Measurements from ENCODE around the gene LILRA6.
"Not testable (repeated sequence)": the region's sequence is repeated elsewhere in the genome, so short reads cannot be mapped to it uniquely, and the experiment has no call there.

The LILRA6 gene

DNA sequence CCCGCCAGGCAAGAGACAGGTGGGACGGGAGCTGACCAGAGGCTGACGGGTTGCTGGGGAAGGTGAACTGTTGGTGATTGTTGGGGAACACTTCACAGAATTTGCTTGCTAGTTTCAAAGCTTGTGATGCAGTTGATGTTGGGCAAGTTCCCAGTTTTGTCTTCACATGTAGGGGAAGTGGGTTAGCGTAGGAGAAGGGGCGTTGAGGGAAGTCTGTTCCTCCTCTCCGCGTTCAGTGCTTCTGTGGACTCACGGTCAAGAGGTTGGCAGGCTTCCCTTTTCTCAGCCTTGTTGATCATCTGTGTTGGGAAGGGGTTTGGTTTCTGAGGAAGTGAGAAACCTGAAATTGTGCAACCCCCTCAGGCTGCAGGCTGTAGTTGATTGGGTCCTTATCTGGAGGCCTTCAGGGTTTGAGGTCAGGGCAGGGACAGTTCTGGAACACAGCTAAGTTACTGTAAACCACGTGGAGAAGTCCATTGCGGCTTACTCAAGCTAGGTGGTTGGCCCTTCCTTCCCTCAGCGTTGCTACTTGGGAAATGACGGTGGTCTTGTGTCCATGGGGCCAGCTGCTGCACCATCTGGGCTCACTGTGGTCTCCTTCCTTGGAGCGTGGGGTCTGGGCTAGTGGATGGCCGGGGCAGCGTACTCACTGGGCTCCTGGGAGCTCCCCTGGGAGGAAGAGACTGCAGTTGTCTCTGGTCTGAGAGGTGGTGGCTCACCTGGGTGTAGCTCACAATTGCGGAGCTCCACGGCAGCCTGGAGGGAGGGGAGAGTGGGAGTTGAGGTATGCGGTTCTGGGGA, 34.4 kb downstream of the LILRA6 start:
- peak in 38 of 58 donors; percentile 9 to 83 (median 38) for DNase-seq

DNA sequence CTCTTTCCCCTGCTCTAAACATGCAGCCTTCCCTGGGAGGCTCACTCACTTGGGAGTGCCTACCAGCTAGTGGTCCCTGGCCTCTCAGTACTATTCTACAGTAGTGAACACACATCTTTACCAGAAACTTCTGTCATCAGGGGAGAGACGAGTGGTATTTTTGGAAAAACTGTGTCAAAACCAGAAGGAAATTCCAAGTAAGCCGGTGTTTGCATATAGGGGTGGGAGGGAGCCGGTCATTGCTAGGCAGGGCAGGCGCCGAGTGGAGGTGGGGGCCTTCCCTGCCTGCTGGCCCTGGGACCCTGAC, 35.0 kb downstream of the LILRA6 start:
- no peak for DNase-seq

DNA sequence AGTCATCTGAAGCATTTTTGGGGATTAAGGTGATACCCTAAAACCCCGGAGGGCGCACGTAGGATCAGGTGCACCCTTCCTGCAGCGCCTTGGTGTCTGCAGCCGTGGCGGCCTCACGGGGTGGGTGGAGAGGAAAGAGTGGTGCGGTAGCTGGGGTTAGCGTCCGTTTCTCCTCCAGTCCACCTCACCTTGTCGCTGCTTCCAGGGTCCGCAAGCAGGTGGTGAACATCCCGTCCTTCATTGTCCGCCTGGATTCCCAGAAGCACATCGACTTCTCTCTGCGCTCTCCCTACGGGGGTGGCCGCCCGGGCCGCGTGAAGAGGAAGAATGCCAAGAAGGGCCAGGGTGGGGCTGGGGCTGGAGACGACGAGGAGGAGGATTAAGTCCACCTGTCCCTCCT, 35.4 kb downstream of the LILRA6 start:
- not testable (repeated sequence) for DNase-seq

DNA sequence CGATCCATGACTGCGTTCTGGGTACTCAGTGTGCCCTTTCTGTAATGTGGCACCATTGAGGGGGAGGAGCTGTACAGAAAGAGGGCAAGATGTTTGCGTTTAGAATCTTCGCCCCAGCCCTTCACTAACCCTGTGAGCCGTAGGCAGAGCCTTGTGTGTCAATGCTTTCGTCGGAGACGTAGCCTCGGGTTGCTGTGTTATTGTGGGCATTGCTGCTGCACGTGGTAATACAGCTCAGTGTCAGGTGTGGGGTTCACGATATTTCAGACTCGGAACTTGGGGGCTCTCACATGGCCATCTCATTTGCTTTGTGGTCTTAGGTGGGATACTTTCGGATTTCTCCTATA, 35.8 kb downstream of the LILRA6 start:
- DNase-seq: no peak

DNA sequence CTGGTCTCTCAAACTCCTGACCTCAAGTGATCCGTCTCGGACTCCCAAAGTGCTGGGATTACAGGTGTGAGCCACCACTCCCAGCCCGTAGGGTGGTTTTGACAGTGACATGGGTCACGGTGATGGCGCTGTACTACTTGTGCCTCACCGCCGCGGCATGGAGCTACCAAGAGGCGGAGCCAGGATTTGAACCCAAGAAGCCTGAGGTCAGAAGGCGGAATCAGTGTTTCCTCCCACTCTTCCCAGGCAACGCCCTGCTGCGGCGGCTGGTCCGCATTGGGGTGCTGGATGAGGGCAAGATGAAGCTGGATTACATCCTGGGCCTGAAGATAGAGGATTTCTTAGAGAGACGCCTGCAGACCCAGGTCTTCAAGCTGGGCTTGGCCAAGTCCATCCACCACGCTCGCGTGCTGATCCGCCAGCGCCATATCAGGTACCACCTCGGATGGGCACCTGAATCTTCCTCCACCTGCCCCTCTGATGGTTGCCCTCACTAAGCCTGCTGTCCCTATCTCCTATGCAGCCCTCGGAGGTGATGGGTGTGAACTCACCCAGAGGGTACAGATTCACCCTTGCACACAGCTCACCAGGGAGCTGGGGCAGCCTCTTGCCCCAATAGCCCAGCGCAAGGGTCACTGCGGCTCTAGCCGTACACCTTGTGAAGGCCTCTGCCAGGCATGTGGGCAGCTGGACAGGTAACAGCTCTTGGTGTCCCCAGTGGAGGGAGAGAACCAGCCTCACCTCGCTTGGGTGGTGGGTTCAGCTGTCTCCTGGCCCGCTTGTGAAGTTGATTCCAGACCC, 36.4 kb downstream of the LILRA6 start:
- DNase-seq: peak in 1 of 58 donors; percentile 1

DNA sequence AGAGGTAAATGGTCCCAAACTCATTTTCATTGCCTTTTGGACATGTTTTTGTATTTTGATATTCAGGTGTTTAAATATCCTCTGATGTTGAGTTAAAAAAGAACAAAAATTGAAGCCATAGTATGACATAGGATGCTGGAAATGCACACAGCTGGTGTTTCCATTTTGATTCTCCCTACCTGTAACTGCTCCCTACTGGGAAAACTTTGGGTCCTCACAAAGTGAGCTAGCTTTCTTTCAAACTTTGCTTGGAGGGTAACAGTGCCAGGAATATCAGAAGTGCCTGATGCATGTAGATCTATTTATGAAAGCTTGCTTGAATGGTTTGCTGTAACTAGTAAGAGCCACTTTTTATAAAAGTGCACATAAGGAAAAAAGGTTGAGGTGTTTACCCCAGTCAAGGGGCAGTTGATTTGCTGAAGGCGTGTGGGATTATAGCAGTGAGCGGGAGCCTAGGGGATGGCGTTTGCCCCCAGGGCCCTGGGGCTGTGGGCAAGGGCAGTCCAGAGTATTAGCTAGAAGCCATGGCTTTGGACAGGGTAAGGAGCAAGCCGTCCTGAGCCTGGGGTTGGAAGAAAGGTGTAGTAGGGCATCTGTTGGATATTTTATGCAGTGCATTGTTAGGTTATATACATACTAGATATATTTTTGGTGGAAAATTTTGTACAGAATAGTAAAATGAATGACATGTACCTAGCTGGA, 37.7 kb downstream of the LILRA6 start:
- DNase-seq: no peak

DNA sequence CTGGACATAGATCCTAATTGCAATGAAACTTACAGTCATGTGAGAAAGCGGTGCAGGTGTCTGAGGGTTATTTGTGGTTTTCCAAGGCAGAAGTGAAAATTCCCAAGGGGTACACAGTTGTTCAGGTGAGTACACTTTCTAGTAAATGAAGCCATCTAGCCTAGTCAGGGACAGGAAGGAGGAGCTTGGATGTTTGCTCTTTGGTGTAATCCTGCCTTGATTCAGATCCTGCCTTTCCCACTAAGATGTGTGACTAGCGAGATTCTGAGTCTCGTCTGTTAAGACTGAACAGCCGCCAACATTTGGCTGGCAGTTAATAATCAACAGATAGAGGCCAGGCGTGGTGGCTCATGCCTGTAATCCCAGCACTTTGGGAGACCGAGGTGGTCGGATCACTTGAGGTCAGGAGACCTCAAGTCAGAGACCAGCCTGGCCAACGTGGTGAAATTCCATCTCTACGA, 39.4 kb downstream of the LILRA6 start:
- no peak for DNase-seq

DNA sequence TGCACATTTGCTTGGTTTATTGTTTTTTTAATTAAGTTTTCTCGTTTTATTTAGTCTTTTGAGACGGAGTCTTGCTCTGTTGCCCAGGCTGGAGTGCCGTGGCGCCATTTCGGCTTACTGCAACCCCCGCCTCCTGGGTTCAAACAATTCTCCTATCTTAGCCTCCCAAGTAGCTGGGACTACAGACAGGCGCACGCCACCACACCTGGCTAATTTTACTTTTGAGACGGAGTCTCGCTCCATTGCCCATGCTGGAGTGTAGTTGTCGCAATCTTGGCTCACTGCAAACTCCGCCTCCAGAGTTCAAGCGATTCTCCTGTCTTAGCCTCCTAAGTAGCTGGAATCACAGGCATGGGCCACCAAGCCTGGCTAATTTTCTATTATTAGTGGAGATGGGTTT, 40.6 kb downstream of the LILRA6 start:
- DNase-seq: no peak

DNA sequence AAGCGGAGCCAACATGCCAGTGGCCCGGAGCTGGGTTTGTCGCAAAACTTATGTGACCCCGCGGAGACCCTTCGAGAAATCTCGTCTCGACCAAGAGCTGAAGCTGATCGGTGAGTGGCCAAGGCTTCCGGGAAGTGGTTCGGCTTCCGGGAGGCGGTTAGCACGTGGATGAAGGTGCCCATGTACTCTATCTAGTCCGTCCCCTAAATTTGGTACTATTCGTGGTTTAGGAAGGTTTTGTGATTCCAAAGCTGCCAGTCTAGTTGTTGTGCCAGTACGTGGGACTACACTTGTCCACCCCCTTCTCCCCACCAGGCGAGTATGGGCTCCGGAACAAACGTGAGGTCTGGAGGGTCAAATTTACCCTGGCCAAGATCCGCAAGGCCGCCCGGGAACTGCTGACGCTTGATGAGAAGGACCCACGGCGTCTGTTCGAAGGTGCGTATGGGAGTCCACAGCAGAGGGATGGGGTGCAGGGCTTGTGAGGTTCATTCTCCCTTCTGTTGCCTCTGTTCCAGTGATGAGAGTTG, 41.4 kb downstream of the LILRA6 start:
- DNase-seq: no peak

DNA sequence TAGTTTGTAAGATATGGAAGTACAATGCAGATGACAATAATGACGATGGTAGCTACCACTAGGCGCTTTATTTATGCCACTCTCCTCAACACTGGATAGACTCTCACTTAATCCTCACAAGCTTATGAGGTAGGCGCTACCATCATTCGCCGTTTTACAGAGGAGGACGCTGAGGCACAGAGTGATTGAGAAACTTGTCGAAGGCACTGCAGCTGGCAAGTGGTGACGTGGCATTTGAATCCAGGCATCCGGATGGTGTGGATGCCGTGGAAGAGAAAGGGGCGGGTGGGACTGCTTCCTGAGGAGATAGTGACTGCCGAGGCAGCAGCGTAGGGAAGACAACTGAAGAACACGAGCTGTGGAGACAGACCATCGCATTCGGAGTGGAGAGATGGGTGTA, 43.2 kb downstream of the LILRA6 start:
- no peak for DNase-seq

DNA sequence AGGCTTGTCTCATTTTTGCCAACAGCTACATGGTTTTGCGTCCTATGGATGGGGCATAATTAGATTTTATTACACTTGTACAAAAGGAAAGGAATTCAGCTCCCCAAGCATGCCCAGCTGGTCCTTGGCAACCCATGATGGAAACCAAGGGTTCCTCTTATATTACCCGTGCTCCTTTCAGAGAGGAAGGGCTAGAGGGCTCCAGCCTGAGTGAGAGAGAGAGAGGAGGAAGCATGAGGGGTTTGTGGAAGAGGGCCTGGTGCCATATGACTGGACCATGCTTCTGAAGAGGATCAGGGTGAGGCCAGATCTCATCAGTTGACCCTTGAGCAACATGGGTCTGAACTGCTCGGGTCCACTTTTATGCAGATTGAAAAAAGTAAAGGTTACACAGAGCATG, 45.5 kb downstream of the LILRA6 start:
- DNase-seq: no peak

DNA sequence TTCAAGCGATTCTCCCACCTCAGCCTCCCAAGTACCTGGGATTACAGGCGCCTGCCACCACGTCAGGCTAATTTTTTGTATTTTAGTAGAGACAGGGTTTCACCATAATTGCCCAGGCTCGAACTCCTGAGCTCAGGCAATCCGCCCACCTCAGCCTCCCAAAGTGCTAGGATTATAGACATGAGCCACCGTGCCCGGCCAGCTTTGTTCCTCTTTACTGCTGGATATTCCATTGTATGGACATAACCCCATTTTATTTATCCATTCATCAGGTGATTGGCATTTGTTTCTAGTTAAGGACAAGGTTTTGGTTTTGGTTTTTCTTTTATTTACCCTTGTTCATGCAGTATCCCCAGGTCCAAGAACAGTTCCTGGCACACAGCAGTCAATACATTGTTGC, 46.1 kb downstream of the LILRA6 start:
- DNase-seq: no peak

DNA sequence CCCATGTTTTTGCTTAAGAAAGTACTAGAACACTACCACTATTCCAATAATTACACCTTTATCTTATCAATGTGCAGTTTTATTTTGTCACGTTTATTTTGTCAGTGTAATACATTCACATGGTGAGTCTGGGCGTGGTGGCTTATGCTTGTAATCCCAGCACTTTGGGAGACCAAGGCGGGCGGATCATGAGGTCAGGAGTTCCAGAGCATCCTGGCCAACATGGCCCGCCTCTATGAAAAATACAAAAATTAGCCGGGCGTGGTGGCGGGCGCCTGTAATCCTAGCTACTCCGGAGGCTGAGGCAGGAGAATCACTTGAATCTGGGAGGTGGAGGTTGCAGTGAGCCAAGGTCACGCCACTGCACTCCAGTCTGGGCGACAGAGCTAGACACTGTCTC, 48.1 kb downstream of the LILRA6 start:
- not testable (repeated sequence) for DNase-seq

DNA sequence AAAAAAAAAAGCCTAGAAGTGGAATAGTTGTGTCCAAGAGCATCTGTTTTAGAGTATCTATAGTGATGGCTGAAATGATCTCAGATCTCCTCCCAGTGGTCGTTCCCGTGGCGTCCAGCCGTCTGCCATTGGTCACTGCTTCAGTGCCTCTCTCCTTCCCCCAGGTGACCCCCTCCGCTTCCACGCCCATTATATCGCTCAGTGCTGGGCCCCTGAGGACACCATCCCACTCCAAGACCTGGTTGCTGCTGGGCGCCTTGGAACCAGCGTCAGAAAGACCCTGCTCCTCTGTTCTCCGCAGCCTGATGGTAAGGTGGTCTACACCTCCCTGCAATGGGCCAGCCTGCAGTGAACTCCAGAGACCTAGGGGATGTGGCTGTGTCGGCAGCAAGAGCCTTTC, 49.6 kb downstream of the LILRA6 start:
- DNase-seq: no peak

DNA sequence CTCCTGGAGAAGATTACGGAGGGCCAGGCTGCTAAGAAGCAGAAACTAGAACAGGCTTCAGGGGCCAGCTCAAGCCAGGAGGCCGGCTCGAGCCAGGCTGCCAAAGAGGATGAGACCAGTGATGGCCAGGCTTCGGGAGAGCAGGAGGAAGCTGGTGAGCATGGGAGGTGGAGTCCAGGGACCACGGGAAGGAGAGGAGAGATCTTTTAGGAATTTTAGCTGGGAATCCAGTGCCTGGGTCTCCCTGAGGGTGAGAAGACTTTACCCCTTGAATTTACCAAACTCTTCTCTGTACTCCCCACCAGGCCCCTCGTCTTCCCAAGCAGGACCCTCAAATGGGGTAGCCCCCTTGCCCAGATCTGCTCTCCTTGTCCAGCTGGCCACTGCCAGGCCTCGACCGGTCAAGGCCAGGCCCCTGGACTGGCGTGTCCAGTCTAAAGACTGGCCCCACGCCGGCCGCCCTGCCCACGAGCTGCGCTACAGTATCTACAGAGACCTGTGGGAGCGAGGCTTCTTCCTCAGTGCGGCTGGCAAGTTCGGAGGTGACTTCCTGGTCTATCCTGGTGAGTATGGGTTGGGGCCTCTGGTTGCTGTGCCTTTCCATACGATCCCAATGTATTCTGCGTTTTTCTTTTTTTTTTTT, 50.7 kb downstream of the LILRA6 start:
- DNase-seq: peak in 1 of 58 donors; percentile 45

DNA sequence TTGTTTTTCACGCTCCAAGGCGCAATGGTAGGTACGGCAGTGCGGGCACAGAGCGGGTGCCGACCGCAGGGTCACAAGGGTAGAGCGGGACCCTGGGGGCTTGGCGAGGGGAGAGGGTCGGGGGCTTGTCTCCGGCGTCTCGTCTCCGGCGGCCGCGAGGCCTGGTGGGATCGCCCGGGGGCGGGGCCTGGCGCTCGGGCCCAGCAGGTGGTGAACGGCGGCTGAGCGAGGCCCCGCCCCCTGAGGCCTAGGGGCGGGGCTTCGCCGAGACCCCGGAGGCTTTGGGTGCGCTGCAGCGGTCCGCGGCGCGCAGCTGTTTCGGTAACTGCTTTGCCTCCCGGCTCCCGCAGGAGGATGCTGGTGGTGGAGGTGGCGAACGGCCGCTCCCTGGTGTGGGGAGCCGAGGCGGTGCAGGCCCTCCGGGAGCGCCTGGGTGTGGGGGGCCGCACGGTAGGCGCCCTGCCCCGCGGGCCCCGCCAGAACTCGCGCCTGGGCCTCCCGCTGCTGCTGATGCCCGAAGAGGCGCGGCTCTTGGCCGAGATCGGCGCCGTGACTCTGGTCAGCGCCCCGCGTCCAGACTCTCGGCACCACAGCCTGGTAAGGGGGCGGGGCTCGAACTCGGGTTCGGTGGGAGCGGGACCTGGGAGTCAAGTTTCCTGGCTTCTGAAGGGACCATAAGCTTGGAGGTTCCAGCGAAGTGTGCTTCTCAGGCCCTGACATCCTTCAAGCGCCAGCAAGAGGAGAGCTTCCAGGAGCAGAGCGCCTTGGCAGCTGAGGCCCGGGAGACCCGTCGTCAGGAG, 51.4 kb downstream of the LILRA6 start, which contains the start of gene TSEN34:
TSEN34 (plus strand) TSS at position 298 of the 800 bp plus-strand sequence; CDS start at position 355, 57 bp downstream.
- DNase-seq: peak in 53 of 58 donors; percentile 44 to 98 (median 90)

DNA sequence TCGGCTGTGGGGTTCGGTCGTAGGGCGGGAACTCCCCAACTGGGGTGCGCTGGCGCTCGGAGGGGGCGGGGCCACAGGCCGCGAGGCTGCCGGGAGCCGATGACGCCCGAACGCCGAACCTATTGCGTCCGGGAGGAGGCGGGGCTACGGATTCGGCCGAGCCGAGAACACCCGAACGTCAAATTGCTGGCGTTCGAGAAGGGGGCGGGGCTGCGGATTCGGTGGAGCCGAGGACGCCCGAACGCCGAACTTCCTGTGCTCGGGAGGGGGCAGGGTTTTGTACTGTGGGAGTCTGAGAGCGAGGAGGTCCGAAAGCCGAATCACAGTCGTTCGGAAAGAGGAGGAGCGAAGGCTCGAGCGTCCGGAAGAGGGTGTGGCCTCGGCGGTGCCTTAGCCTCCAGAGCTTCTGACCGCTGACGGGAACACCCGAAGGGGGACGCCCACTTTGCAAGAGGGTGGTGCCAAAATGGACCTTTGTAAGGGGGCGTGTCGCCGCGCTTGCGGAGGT, 52.0 kb downstream of the LILRA6 start:
- DNase-seq: peak; percentile 95 to 100 (median 100)

DNA sequence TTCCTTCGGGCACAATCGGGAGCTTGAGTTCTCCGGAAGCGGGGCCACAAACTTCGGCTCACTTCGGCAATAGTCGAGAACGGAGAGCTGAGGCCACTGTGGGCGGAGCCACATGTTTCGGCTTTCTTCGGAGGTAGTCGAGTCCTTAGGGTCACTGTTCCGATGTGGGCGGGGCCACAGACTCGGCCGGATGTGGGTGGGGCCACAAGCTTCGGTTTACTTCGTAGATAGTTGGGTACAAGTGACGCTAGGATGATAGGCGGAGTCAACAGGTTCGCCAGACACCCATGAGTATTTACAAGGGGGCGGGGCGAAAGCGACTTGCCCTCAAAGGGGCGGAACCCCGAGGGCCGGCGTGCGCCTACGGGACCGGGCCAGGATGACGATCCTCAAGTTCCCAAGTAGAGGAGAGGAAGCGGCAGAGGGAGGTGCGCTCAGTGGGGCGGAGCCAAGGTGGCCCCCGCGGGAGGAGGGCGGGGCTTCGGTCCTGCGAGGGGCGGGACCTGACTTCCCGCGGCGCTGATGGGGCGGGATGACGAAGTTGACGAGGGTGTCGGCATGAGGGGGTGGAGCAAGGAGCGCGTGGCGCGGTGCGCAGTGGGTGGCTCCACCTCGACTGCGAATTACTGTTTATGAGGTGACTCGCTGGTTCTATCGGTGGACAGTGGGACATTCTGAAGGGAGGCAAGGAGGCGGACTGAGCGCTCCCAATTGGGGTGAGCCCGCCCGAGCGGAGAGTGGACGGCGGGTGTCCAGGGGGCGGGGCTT, 52.7 kb downstream of the LILRA6 start:
- DNase-seq: peak; percentile 99 to 100 (median 100)

DNA sequence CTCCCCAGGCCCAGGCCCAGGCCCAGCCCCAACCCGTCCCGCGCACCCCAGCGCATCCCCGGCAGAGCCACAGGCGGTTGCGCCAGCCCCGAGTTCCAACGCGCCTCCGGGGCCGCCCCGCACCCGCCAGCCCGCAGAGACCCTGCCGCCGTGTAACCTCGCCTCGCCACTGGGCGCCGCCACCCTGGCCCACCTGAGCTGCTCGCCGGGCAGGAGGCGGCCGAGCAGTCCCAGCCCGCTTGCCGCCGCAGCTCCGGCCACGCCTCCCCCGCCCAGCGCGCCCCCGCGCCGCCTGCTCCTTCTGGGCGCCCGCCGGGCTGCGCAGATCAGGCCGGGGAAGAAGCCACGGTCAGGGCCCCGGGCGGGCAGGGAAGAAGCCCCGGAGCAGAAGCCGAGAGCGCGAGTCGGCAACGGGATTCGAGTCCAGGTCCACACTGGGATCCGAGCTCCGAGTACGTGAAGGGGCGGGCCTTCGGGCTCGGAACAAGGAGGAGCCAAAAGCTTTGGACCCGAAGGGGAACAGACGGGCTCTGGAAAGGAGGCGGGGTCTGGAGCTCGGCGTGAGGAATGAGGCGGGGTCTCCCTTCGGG, 53.4 kb downstream of the LILRA6 start, which contains the start of gene MBOAT7:
MBOAT7 (minus strand) TSS at position 436 of the 590 bp plus-strand sequence. CDS start 1,072 bp downstream, outside the sequence.
- peak in 2 of 58 donors; percentile 72 to 84 for DNase-seq

All from anterior cingulate cortex (tissue), 58 donors.